ENCODE measurements around the gene GNAO1.

Gene GNAO1

DNA sequence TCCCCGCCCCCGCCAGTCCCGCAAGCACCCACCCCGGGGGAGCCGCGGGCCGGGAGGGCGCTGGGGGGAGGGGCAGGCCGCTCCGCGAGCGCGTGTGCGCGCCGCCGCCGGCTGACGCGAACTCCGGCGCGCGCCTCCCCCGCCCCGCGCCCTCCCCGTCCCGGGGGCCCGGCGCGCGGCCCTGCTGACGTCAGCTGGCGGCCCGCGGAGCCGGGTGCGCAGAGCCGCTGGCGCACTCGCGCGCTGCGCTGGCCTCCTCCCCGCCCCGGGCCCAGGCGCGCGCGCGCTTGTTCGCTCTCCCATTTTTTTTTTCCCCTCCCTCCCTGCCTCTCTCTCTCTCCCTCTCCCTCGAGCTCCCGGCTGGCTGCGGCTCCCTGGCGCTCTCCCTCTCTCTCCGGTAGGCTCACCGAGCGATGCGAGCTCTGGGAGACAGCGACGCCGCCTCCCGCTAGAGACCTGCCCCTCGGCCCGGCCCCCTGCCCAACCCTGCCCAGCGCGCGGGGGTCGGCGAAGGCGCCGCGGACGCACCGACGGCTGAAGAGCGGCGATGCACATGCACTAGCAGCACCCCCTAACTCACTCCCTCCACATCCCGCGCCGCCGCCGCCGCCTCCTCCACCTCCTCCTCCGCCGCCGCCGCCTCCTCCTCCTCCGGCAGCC lies at the start of gene GNAO1:
Gene GNAO1 (plus strand): TSS at position 334 of the 660 bp plus-strand sequence. CDS start 747 bp downstream, outside the sequence.
- peak; percentile 63 for DNase-seq

DNA sequence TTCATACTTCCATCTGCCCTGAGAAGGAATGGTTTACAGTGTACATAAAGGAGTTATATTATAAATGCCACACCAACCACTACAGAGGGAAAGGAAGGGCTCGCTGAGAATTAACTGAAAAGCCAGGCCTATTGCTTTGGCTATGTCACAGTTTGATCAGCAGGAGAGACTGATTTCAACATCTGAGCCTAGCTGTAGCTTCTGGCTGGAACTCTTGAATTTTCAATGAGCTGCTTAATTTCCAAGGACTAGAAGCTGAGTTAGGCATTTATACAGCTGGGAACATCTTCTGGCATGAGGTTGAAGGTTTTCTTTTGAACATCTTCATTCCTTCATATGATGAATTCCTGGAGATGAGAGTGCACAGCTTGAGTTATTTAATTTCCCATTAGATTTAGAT lies 47.6 kb upstream of the GNAO1 start:
- DNase-seq, result no peak

DNA sequence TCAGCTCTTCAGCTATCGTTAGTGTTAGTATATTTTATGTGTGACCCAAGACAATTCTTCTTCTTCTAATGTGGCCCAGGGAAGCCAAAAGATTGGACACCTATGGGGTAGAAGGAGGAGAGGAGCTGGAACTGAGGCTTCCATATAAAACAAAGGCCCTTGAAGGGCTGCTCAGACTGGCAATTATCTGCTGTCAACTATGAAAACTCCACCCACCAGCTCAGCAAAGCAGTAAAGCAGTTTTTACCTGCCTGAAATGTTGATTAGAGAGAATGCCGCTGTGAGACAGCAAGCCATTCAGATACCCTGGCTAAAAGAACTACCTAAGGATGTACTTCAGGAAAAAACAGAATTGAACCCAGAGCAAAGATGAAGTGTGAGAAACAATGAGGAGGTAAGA lies 45.9 kb upstream of the GNAO1 start:
- DNase-seq, result no peak

DNA sequence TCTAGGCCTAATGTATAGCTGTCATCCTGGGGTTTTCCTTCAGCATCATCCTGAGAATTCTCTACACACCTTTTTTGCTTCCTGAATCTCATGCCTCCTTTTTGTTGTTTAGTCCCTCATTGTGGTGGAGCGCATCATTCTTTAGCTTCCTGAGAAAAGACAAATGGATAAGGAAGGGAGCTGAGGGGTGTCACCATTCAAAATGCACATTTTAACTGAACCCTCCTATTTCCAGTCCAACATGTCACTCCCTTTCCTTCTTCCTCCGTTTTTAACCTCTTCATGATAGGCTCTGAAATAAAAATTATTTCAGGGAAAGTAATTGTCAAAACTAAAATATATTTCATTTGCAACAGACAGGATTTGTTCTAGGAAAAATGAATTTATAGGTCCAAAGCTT lies 39.7 kb upstream of the GNAO1 start:
- no peak for DNase-seq

DNA sequence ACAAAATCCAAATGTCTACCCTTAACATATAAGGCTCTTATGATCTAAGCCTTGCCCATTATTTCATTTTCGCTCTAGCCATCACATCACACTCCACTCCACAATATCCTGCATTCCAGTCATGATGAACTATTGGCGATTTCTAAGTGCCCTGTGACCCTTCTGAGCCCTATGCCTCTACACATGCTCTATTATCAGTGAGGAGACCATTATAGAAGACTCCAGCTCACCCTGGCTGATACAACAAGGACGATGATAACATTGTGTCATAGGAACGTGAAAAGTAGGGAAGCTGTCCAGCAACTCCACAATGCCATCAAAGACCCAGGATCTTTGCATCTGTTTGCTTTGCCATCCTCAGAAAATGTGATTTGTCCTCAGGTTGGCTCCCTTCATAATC lies 29.6 kb upstream of the GNAO1 start:
- no peak for DNase-seq

DNA sequence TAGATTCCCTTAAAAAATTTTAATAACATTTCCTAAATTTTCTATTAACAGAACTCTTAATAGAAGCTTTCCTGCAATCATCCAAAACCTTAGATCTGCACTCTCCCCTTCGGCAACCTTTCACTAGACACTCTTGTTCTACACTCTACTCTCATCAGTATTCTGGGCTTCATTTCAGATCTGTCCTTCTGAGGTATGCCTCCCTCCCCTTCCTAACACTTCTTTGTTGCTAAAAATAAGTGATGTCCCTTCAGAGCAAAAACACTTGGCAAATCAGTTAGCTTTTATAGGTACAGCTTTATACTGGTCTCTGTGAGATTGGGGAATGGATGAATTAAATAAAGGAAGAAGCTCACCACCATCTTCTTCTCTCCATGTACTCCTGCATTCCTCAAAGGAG lies 28.2 kb upstream of the GNAO1 start:
- DNase-seq, result no peak

DNA sequence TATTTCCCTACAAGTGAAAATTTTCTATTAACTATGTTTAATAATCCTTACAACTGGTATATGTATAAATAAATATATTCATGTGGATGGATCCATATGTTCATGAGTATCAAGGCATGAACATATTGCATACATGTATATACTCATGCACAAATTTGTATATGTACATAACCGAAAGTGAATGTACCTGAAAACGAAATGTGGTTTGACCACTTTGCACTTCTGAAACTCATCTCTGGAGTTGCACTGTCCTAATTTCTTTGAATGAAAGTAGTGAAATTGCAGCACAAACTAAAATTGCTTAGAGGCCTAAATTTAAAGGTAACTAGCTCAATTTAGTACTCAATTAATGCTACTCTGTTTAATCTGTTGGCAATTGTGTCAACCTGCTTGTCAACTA lies 27.4 kb upstream of the GNAO1 start:
- no peak for DNase-seq

DNA sequence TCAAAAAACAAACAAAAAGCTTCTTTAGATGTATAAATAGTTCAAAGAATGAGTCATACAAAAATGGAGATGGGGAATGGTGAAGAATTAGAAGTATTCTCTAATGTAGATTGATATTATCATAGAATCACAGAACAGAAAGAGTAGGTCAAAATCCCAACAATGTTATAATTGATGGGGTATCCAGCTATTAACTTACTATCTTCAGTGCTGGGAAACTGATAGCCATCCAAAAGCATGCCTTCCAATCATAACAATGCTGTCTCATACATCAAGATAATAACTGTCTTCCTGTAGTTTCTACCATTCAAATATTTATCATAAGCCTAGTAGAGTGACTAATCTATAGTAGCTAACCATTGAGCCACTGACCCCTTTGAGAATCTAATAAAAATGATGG lies 26.7 kb upstream of the GNAO1 start:
- no peak for DNase-seq

DNA sequence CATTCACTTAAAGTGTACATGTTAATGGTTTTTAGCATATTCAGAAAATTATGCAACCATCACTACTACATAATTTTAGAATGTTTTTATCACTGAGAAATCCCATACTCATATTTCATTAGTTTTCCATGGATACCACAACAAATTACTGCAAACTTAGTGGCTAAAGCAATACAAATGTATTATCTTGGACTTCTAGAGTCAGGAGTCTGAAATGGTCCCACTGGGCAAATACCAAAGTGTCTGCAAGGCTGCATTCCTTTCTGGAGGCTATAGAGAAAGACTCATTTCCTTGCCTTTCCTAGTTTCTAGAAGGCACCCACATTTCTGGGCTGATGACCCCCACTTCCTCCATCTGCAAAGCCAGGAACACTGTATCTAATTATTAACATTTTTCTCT lies 16.9 kb upstream of the GNAO1 start:
- no peak for DNase-seq

DNA sequence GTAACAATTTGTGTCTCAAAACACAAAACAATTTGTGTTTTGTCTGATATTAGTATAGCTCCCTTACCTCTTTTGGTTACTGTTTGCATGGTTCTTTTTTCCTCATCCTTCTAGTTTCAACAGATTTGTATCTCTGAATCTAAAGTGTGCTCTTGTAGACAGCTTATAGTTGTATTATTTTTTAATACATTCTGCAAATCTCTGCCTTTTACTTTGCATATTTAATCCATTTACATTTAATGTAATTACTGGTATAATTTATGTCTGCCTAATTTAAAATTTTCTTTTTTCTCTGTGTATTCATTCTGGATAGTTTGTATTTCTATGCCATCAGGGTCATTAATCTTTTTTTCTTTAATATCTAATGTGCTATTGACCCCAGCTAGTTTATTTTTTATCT lies 9.9 kb upstream of the GNAO1 start:
- DNase-seq, result no peak

DNA sequence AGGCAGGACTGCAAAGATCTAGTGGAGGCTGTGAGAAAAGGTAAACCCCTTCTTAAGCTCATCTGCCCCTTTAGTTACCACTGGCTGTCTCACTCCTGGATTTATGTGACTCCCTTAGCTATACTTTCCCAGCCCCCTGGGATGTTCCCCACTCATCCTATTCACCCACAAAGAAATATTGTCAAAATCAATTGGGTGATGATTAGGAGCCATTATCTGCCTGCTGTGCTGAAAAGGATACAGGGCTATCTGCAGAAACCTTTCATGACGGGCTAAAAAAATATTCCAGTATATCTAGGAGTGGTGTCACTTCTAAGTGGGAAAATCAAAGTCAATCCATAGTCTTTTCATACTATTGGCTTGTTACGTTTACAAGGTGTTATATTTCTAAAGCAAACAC lies 8.0 kb upstream of the GNAO1 start:
- peak; percentile 26 for DNase-seq

DNA sequence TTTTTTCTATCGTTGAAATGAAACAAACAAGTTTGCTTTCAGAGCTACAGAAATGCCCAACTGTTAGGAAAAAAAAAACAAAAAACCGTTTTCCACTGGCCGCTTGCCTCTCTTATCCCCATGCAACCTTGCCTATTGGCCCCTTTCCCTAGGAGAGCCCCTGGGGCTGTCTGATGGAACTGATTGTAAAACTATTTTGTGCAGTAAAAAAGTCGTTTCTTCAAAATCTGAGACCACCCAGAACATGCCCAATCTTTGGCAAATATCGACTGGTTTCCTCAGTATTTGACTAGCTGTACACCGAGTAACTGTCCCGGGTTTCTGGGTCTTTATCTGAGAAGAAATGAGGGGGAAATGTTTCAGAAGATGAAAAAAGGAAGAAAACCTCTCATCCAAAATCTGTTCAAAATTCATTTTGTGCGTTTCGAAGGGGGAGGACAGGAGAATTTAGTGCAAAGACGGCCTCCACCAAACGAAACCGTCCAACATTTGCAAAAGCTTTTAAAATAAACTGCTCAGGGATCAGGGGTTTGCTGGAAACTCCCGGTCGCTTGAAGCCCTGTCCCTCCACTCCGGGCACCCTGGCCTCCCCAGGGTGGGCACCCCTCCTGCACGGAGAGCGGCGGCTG lies 1.1 kb upstream of the GNAO1 start:
- DNase-seq, result no peak

DNA sequence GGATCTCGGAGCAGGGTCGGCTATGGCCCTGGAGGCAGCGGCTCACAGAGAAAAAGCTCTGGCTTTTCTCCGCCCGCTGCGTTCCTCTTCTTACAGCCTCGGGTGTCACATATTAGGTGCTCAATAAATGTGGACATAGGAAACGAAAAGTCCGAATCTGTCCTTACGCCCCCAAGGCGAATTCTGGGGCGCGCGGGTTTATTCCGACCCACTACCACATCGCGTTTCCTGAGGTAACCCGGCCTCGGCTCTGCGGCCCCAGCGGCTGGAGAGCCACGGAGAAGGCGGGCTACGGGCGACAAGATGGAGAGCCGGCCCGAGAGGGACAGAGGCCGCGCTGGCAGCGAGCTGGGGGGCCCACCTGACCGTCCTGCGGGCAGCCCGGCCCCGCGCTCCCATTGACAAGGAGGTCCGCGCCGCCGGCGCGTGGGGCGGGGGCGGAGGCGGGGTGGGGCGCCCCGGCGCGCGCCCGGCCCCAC lies 573 bp upstream of the GNAO1 start:
- DNase-seq, result peak; percentile 63

DNA sequence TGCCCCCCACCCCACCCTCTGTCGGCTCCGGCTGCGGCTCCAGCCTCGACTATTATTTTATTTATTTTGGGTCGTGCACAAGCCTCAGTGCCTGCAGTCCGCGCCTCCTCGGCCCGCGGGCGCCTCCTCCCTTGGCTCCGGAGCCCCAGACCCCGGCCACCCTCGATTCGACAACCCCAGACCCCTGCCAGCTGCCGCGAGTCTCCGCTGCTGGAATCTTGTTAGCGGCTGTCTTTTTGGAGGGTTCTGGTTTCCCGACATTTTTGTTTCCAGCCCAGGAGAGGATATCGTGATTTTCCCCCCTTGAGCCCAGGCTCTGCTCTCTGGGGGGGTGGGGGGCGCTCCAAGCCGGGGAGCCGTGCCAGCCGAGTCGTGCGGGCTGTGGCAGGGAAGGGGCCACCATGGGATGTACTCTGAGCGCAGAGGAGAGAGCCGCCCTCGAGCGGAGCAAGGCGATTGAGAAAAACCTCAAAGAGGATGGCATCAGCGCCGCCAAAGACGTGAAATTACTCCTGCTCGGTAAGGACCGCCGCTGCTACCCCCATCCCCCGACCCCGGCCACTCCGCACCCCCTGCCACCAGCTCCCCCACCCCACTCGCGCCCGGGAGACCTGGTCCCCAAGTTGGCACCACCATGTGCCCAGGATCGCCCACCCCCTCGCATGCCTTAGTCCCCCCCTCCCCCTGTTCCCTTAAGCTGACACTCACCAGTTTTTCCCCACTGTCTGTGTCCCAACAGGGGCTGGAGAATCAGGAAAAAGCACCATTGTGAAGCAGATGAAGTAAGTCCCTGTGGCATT lies 746 bp downstream of the GNAO1 start:
- DNase-seq, result no peak

DNA sequence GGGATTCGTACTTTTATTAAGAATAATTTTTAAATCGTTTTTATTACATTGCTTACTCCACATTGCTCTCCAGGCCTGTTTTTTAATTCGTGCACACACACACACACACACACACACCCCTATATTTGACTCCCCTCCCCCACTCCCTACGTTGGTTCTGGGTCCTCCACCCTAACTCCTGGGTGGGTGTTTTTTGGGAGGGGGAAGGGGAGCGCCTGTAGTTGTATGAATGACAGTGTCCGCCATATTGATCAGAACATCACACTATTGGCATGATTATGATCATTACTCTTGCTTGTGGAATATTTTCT lies 1.3 kb downstream of the GNAO1 start:
- no peak for DNase-seq

DNA sequence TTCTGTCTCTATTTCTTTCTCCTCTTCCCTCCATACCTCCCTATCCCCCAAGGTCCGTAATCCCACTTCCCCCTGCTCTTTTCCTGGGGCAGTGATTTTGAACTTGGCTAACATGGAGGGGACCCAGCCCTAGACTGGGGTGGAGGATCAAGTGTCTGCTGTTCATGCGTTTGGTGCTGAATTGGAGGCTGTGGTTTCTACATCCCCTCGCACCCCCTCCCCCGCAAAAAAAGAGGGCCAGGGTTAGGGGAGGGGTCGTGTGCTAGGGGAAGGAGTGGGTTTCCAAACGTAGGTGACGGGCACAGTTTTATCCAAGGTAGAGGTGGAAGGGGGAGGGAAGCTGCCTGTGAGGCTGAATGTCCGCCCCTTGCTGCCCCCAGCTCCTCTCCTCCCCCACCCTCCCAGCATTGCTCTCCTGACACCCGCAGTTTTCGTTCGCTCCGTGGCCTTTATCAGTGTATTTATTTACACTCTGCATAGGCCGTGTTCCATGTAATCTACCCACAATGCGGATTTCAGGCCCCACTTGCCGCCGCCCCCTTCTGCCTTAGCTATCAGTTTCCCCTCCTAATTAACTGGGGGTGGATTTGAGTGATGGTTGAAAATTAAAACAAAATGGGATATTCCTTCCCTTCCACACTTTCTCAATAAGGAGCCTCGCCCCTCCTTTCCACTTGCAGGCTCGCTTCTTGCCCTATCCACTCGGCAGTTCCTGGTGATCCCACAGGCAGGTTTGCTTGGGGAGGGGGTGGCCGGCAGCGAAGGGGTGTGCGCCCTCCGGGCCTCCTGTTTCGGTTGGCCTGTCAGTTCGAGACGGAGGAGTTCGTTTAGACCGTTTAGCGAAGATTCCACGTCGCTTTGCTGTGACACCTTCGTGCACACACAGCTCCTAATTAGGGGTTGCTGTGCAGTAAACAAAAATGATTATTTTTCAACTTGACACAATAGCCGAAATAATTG lies 2.0 kb downstream of the GNAO1 start:
- no peak for DNase-seq

DNA sequence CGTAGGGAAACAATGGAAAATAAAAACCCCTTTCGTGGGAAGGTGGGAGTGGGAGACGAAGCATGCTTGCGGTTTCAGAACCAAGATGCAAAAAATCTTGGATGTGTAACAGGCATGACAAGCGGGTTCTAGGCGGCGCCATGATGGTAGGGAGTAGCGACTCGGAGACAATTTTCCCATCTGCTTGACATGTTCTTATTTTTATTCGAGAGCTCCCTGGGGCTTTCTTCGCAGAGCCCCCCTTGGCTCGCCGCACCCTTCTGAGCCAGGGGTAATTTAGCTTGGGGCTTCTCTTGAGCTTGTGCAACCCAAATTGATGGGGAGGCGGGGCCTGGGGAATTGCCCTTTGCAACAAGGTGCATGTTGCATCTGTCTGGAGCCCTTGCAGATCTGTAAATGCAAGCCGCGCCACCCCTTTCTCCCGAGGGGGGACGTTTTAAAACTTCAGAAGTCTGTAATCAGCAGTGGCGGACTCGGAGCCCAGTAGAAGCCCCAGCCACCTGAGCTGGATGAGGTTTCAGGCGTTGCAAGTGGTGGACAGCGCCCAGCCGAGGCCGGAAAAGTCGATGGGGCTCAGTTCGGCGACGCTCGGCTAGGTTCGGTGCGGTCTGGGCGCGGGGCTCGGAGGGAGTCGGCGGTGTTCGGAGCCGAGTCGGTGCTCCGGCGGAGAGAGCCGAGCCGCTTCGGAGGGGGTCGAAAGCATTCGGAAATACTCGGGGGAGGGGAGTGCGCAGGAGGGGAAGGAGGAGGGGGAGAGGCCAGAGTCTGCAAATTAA lies 2.9 kb downstream of the GNAO1 start:
- DNase-seq, result peak; percentile 85

DNA sequence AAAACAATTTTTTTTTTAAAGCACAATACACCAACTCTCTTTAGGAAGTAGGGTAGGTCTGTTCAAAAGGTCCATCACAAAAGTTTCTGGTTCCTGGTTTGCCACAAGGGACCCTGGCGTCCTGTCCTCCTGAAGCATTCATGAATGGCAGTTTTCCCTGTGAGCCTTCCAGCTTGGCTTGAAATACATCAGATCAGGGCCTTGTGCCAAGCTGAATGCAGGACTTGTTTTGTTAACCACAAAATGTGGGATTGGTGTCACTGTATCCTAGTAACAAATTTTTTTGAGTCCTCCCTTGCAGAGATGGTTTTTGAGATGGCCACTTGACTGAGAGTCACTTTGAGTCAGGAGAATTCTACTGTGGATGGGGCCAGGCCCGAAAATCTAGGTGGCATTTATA lies 3.9 kb downstream of the GNAO1 start:
- no peak for DNase-seq

DNA sequence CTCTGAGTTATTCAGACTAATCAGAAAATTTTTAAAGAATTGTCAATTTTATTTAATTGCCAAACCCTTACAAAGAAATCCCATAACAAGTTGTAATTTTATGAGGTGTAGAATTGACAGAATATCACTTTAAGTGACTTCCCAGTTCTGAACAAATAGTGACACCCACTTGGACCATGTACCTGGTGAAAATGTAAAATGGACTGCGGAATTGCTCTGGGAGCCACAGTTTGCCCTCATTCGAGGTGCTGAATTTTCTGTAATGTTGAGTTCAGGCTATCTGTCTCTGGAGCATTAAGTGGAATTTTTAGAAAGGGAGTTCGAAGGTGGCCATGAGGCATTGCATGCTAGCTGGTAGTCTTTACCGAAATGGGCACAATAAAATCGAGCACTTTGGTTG lies 5.1 kb downstream of the GNAO1 start:
- DNase-seq, result no peak

DNA sequence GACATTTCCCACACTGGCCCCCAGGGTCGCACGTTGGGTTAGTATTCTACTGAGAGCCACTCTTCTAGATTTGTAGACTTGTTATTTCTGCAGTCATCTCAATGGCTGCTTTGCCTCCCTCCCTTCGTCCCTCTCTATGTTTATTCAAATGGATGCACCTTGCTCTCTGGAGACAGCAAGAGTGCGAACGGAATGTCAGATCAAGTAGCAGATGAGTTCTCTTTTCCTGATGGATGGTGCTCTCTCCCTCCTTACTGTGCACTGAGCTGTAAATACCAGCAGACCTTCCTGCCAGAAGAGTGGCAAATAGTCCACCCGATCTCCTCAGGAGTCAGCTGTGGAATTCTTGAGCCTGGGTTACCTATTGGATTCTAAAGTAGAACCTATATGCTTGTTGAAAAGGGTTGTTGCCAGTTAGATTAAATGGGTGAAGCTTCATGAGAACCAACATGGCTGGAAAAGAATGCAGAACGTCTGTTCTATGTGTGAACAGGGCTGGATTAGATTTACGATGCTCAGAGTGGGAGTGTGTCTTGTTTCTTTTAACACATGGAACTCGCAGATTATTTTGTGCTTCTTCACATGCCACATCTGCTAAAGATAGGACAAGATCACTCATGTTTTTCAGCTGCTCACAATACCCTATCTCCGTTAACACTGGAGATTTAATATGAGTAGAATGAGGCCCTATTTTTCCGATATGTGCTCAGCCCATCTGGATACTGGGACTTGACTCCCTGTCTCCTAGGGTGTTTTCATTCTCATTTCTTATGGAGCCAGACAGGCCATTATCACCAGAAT lies 6.1 kb downstream of the GNAO1 start:
- no peak for DNase-seq

DNA sequence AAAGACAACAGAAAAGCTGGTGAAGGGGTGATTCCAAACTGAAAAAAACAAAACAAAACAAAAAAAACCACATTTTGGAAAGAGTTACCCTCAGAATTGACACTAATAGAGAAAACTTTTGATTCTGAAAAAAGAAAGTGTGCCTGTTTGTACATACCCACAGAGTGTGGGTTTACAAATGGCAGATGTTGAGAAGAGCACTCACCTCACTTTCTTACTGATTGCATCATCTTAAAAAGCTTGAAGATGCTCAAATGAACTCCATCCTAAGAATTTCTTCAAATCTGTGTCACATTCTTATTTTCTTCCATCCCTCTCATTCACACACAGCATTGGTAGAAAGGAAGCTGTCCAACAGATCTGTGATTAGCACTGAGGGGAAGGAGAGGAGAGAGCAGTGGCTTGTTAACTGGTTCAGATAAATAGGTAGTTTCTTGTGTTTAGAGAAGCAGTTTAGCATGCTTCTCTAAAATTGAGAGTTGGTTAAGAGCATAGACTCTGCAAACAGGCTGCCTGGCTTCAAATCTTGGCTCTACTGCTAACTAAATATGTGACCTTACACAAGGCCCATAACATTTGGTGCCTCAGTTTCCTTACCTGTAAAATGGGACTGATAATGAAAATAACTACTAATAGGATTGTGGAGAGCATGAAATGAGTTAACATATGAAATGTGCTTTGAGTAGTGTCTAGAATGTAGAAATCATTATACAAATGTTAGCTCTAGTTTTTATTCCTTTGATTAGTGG lies 6.9 kb downstream of the GNAO1 start:
- no peak for DNase-seq

Measured in NCI-H2227 treated with DMSO at 0.1 percent for 48 hours (cell line).